ENCODE measurements around the gene ATXN7.

DNA sequence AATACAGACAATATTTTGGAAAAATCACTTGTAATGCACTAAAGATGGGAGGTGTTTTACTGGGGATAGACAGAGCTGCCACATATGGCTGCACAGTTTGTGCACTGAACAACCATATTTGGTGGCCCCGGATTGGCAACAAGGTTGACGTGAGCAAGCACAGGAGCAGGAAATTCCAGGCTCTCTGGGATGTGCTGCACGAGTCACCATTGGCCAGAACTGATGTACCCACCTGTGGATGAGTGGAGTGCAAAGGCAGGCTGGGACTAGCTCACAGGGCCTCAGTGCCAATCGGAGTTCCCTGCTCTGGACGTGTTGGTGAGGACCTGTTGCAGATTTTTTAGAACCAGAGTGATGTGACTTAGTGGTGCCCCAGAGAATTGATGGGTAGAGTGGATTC, 90.5 kb downstream of the ATXN7 start:
- TF ChIP-seq, protein P1, sequence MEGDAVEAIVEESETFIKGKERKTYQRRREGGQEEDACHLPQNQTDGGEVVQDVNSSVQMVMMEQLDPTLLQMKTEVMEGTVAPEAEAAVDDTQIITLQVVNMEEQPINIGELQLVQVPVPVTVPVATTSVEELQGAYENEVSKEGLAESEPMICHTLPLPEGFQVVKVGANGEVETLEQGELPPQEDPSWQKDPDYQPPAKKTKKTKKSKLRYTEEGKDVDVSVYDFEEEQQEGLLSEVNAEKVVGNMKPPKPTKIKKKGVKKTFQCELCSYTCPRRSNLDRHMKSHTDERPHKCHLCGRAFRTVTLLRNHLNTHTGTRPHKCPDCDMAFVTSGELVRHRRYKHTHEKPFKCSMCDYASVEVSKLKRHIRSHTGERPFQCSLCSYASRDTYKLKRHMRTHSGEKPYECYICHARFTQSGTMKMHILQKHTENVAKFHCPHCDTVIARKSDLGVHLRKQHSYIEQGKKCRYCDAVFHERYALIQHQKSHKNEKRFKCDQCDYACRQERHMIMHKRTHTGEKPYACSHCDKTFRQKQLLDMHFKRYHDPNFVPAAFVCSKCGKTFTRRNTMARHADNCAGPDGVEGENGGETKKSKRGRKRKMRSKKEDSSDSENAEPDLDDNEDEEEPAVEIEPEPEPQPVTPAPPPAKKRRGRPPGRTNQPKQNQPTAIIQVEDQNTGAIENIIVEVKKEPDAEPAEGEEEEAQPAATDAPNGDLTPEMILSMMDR (IDR thresholded peaks at IDR 0.05): no peak
- TF ChIP-seq POLR2A (IDR thresholded peaks at IDR 0.05): no peak
